NOMO-1 treated with dmso at 0.1 percent for 144 hours (cell line): Measurements from ENCODE around the gene TRA2B.
"Not testable (repeated sequence)": the region's sequence is repeated elsewhere in the genome, so short reads cannot be mapped to it uniquely, and the experiment has no call there.

Source experiments
- DNase-seq: peaks from one replicate; lab custom pipeline; 2025; ENCODE audit not compliant: unreplicated experiment; lab: John Stamatoyannopoulos, UW

Gene TRA2B

DNA sequence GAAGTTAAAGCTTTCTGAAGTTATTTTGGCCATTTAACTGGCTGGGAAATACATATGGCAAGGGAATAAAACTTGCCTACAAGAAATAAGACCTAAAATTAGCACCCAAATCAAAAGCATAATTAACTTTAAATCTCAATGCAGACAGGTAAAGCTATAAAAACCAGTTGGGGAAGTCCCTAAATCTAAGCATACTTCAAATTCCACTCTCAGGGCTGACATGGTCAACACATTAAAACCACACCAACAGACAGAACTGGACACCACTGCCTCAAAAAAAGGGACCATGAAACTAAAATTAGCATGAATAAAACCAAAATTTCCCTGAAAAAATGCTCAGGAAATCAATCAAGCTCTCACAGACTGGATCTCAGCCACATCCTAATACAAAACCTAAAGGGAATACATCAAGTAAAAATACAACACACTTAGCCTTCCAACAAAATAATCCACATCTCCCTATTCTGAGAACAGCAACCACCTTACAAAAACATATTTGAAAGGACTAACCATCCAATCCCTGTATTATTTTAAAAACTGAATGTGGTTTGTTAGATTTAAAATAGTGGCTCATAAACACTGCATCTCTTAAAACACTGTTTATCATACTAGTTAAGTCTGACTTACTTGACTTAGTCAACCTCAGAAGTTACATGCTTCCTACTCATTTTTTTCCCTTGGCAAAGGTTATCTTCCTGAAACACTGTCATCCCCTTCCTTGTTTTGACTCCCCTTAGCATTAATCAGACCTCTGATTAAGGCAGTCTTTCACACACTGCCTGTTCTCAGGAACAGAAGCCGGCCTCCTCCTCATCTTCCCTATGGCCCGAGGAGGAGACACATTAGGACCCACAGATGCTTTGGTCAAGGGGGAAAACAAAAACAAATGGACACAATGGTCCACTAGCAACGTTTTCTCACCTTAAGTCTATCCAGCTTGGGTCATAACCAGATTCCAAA is 8.3 kb downstream of the TRA2B start:
- no peak for DNase-seq

- DNase-seq: no peak
Measured at GRCh38 chr3:185928496-185928895, 9.3 kb downstream of the TRA2B start.

DNA sequence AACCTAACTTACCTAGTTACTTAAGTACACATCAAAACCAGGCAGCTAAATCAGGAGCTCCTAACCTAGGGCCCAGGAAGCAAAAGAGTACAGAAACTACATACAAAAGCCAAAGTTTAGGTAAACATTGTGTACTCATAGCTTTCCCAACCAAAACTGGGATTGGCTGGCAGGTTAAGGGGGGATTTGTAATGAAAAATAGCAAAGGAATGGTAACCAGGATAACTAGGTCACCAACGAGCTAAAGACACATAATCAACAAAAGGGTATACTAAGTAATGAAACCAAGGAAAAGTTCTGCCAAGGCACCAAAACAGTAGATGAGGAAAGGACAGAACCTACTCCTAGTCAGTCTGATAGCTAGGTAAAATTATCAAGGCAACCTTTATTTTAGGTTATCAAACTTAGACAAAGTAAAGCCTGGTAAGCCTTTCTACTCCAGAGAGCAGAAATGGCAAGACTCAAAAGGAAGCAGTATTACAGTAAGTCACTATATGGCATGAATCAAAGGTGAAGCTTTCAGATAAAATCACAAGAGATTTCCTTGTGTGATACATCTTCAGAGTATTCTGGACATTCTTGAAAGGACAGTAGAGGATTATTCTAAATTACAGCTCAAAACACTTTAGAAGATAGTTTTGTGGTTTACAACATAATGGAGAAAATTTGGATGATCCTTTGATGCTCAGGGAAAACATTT is 10.2 kb downstream of the TRA2B start:
- DNase-seq: no peak

DNA sequence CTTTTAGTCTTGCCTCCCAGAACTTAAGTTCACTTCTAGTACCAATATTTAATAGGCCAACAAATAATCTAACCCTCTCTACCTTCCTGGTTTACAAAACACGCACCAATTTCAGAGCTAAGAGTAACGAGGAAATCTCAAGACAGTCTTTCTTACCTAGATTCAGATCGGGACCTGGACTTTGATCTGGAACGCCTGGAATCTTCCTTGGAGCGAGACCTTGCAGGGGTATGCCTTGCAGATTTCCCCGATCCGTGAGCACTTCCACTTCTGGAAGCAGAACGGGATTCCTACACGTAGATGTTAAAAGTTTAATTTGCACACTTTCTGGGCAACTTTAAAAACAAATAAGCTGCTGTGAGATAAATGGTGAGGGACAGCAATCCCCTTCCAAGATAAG is 11.4 kb downstream of the TRA2B start:
- no peak for DNase-seq

GRCh38 chr3:185925353-185925752 is 12.5 kb downstream of the TRA2B start:
- DNase-seq: no peak

GRCh38 chr3:185924375-185924774 is 13.4 kb downstream of the TRA2B start:
- DNase-seq: no peak

DNA sequence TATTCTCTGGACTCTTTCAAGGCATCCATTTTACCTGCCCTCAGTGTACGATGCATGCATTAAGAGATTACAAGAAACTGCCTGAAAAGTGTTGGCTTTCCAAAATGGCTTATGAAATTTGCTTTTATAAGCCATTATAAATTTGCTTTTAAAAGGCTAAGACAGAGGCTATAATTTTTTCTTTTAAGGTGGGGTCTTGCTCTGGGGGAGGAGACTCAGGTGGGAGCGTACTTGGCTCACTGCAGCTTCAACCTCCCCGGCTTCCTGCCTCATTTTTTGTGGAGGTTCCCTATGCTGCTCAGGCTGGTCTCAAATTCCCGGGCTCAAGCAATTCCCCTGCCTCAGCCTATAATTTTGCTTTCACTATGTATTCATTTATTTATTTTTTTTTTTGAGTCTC is 17.6 kb downstream of the TRA2B start:
- DNase-seq: no peak

DNA sequence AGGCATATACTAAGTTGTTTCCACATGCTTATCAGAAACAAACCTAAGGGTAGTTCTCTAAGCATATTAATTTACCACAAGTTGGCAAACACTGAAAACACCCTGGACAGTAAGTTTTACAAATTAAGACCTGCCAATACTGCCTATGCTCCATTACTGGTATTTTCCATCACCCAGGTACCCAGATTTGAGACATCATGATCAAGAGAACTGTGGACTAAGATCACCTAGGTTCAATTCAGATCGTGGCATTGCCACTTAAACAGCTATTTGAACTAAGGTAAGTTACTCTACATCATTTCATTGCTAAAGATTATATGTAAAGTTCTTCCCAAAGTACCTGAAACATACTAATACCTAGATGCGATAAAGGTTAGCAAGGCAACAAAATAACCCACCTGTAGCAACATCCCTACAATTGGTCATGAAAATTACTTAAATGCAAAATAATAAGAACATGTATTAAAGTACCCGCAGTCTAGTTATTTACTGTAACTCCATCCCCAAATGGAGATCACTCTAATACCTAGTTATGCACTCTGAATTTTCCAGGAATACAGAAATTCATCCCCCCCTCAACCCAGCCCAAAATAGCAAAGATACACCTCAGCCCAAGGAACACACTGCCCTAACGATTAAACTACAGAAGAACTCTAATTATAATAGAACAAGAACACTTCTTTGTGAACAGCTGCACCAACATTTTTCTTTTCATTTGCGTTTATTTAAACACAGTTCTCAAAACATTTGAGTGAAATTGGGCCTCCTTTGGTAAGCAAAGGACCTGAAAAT is 21.6 kb downstream of the TRA2B start:
- DNase-seq: no peak

DNA sequence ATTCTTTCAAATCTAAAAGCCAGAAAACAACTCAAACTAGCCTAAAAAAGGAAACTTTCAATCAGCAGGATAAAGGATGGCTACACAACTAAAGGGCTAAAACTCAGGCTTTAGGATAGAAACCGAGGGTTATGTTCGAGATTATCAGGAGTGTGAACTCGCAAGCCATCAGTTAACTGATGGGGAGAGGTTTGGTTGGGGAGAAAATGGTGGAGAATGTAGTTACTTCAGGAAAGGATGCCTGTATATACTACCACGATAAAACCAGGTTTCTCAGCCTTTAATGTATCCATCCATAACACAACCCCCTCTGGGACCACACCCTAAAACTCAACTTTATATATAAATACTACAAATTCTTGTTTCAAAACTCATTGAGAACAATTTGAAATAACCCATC is 22.2 kb downstream of the TRA2B start:
- no peak for DNase-seq

DNA sequence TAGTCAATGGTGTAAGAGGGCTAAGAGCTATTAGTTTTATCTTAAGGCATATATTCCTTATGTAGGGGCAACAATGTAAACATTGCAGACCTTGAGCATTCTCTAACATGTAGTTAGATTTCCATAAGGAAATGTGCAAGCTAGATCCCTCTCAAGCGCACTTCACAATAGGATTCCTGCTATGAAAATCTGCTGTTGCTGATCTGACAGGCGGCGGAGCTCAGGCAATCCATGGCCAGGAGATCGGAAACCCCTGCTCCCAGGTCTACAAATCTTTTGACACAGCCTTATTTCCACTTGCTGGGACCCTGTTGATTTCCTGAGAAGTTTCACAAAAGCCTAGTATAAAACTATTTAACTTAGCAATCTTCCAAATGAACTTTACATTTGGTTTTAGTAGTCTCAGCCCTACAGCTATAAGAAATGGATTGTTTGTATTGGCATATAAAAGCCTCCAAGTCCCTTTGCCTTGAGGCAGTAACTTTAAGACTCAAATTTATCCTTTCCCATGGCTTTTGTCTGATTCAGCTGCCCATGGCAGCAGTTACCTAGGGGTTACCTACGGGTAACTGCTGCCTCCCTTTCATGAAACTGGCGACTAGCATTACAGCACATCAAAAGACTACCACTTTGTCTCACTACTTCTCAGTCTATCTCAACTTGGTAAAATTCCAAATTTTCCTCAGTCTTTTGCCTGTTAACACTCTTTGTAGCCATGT is 22.7 kb downstream of the TRA2B start:
- no peak for DNase-seq

- DNase-seq: no peak
Measured at GRCh38 chr3:185912929-185913901, 24.6 kb downstream of the TRA2B start.

- DNase-seq: no peak
Measured at GRCh38 chr3:185912512-185912911, 25.3 kb downstream of the TRA2B start.

- not testable (repeated sequence) for DNase-seq
Measured at GRCh38 chr3:185911076-185911448, 26.8 kb downstream of the TRA2B start.

DNA sequence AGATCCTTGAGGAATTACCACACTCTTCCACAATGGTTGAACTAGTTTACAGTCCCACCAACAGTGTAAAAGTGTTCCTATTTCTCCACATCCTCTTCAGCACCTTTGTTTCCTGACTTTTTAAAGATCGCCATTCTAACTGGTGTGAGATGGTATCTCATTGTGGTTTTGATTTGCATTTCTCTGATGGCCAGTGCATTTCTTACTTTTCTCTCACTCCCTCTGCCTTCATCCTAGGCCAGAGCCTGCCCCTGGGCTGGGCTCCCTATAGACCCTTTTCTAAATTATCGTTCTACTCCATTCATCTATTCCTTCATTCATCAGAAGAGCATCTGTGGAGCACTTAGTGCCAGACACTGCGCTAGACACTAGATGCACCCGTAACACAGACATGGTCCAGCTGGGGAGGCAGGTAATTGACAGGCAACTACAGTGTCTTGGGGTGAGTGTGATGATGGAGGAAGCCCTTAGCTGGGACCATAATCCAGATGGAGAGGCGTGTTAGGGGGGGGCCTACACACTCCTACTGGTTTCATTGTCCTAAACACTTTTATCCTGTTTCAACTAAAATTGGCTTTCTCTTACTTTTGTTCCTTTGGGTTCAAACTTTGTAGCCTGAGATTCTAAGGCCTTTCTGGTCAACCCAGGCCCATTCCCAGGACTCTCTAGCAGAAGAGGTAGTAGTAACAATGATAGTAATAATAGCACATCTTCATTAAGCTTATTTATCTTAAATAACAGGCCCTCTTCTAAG is 27.3 kb downstream of the TRA2B start:
- DNase-seq: not testable (repeated sequence)

- DNase-seq: not testable (repeated sequence)
Measured at GRCh38 chr3:185909913-185910312, 27.9 kb downstream of the TRA2B start.

- DNase-seq: no peak
Measured at GRCh38 chr3:185900228-185900627, 37.6 kb downstream of the TRA2B start.

- no peak for DNase-seq
Measured at GRCh38 chr3:185896636-185897035, 41.2 kb downstream of the TRA2B start.

DNA sequence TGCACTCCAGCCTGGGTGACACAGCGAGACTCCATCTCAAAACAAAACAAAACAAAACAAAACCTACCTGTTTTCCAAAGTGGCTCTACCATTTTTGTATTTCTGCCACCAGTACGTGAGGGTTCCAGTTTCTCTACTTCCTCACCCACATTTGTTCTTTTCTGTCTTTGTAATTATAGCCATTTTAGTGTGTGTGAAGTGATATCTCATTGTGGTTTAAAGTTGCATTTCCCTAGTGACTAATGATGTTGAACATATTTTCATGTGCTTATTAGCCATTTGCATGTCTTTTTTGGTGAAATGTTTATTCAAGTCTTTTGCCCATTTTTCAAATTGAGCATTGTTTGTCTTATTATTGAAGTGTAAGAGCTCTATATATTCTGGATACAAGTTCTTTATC is 50.7 kb downstream of the TRA2B start:
- DNase-seq: no peak

DNA sequence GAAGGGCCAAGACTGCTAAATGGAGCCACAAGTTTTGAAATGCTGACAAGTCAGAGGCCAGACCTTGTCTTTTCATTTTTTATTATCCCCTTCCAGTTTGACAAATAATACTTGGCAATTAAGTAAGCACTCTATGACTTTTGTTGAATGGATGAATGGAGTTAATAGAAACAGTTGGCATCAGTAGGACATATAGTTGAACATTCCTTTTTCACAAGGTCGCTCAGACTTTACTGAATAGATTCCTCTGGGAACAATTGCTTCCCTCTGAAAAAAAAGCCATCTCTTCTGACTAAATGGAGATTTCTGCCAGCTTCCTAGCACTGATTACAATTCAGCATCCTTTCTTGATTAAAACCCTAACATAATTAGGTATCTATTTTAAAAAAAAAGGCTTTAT is 53.2 kb downstream of the TRA2B start:
- DNase-seq: no peak
